RWPE2 (cell line): ENCODE measurements around the gene ANKFY1.
"Not testable (repeated sequence)": the region's sequence is repeated elsewhere in the genome, so short reads cannot be mapped to it uniquely, and the experiment has no call there.

Experiments
- ATAC-seq: fragments of 200-7000 bp; cut with Tn5 transposase; 3 replicates; pipeline ENCODE4 v1.9.1; 2021; ENCODE audit warnings: low read depth
- DNase-seq: peaks from one replicate; pipeline ENCODE4 v3.0.0-alpha.2; 2020; ENCODE audit warnings: low spot score
- H3K27ac ChIP-seq: fragments of 450-650 bp; 2 replicates; pipeline ENCODE4 v1.5.1; 2017; ENCODE audit warnings: mild to moderate bottlenecking; ENCODE audit not compliant: poor library complexity, severe bottlenecking
- H3K27me3 ChIP-seq: fragments of 250-450 bp; sonication (Bioruptor Pico); 2 replicates; pipeline ENCODE4 v1.5.1; 2021; ENCODE audit warnings: mild to moderate bottlenecking, moderate library complexity; ENCODE audit not compliant: insufficient read depth, poor library complexity, severe bottlenecking
- H3K36me3 ChIP-seq: fragments of 250-450 bp; sonication (Bioruptor Pico); 2 replicates; pipeline ENCODE4 v1.5.1; 2020; ENCODE audit warnings: low read depth, mild to moderate bottlenecking, moderate library complexity
- H3K4me1 ChIP-seq: fragments of 250-450 bp; sonication (Bioruptor Pico); 2 replicates; pipeline ENCODE4 v1.5.1; 2021; ENCODE audit warnings: mild to moderate bottlenecking, moderate library complexity; ENCODE audit not compliant: insufficient read depth, poor library complexity, severe bottlenecking
- H3K4me3 ChIP-seq: fragments of 250-450 bp; sonication (Bioruptor Pico); 2 replicates; pipeline ENCODE4 v1.5.1; 2021; ENCODE audit warnings: mild to moderate bottlenecking, moderate library complexity; ENCODE audit not compliant: severe bottlenecking
- H3K9me3 ChIP-seq: fragments of 250-450 bp; sonication (Bioruptor Pico); 2 replicates; pipeline ENCODE4 v1.5.1; 2021; ENCODE audit warnings: mild to moderate bottlenecking, moderate library complexity; ENCODE audit not compliant: severe bottlenecking
- TF ChIP-seq, protein P1 (sequence below): fragments of 450-650 bp; IDR thresholded peaks from one replicate; pipeline ENCODE4 v1.5.1; 2017; ENCODE audit warnings: mild to moderate bottlenecking, moderate library complexity; ENCODE audit not compliant: poor library complexity, severe bottlenecking

ANKFY1 gene

DNA sequence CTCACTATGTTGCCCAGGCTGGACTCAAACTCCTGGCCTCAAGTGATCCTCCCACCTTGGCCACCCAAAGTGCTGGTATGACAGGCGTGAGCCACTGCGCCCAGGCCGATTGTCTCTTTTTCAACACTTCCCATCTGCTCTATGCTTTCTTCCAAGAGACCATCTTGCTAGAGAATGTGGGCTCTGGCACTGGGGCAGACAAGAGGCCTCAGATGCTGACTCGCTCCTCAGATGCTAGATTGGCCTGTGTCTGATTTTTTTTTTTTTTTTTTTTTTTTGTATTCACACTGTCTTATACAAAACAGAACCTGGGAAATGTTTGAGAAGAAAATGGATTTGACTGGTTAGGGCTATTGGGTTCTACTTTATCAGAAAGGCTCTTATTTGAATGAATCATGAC is 62.6 kb downstream of the ANKFY1 start:
- H3K27ac ChIP-seq = no peak overlapping the region
- H3K27me3 ChIP-seq = no peaks in the 10 kb centered on the region
- TF ChIP-seq, protein P1, sequence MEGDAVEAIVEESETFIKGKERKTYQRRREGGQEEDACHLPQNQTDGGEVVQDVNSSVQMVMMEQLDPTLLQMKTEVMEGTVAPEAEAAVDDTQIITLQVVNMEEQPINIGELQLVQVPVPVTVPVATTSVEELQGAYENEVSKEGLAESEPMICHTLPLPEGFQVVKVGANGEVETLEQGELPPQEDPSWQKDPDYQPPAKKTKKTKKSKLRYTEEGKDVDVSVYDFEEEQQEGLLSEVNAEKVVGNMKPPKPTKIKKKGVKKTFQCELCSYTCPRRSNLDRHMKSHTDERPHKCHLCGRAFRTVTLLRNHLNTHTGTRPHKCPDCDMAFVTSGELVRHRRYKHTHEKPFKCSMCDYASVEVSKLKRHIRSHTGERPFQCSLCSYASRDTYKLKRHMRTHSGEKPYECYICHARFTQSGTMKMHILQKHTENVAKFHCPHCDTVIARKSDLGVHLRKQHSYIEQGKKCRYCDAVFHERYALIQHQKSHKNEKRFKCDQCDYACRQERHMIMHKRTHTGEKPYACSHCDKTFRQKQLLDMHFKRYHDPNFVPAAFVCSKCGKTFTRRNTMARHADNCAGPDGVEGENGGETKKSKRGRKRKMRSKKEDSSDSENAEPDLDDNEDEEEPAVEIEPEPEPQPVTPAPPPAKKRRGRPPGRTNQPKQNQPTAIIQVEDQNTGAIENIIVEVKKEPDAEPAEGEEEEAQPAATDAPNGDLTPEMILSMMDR = no peak
- ATAC-seq (no peak), DNase-seq (no peak)
- H3K4me1 ChIP-seq = peaks cover 5% of the 10 kb centered on the region
- no peaks in the 10 kb centered on the region for H3K9me3 ChIP-seq
- no peak overlapping the region for H3K4me3 ChIP-seq
- H3K36me3 ChIP-seq = peaks cover 58% of the 10 kb centered on the region

DNA sequence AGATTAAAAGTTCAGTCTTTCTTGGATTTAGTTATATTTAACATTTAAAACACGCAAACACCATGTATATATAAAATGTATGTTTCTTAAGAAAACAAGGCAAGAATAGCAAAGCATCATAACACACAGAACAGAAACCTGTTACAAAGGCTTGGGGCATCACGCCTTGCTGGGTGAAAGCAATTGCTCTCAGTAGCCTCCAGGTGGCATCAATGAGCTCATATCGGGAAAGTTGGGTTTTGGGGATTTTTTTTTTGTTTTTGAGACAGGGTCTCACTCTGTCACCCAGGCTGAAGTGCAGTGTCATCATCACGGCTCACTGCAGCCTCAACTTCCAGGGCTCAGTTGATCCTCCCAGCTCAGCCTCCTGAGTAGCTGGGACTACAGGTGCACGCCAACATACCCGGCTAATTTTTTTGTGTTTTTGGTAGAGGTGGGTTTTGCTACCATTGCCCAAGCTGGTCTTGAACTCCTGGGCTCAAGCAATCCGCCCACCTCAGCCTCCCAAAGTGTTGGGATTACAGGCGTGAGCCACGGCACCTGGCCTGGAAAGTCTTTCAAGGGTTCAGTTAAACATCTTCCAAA is 63.9 kb downstream of the ANKFY1 start:
- Histone ChIP-seq H3K4me3 (no peak overlapping the region), H3K36me3 (peaks cover 53% of the 10 kb centered on the region), H3K4me1 (peaks cover 13% of the 10 kb centered on the region), H3K27me3 (no peaks in the 10 kb centered on the region), H3K9me3 (no peaks in the 10 kb centered on the region), H3K27ac (no peak overlapping the region)
- no peak for ATAC-seq
- no peak for DNase-seq
- TF ChIP-seq, protein P1 = peak; percentile 85

DNA sequence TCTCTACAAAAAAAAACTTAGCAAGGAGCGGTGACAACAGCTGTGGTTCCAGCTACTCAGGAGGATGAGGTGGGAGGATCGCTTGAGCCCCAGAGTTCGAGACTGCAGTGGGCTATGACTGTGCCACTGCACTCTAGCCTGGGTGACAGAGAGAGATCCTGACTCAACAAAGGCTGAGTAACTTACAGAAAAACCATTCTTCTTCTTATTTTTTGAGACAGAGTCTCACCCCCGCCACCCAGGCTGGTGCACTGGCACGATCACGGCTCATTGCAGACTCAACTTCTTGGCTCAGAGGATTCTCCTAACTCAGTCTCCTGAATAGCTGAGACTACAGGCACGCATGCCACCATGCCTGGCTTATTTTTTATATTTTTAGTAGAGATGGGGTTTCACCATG is 64.8 kb downstream of the ANKFY1 start:
- H3K27ac ChIP-seq = no peak overlapping the region
- H3K4me3 ChIP-seq = no peak overlapping the region
- peaks cover 14% of the 10 kb centered on the region for H3K4me1 ChIP-seq
- H3K27me3 ChIP-seq = no peaks in the 10 kb centered on the region
- H3K9me3 ChIP-seq = no peaks in the 10 kb centered on the region
- TF ChIP-seq, protein P1 = no peak
- DNase-seq (no peak), ATAC-seq (no peak)
- peaks cover 54% of the 10 kb centered on the region for H3K36me3 ChIP-seq

DNA sequence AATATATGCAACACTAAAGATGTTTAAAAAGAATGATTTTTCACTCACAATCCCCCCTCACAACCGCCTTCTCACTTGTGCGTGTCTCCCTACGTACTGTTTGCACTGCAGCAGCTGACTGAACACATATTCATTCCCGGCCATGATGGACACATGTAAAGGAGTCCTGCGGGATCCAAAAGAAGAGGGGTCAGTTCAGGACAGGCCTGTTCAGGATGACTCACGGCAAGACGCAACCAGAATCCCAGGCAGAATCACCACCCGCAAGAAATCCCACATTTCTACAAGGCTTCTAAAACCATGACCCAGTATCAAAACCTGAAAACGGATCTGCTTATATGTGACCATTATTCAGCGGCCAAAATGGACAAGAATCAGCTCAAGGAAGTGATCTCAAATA is 68.5 kb downstream of the ANKFY1 start:
- TF ChIP-seq, protein P1 = no peak

DNA sequence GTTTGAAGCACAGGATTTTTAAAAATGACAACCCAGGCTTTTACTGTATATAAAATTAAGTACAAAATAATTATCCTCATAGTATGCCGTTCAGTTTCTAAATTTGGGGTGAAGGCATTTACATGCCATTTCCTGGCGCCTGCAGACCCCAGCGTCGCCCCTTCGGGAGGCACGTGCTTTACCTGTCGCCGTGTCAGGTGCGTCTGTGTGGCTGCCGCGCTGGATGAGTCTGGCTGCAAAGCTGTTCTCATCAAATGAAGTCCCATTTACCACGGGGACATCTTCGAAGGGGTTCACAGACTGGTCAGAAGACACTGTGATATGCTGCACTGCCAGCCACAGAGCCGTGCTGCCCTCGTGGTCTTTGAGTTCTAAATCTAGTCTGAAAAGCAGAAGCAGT is 69.0 kb downstream of the ANKFY1 start:
- ATAC-seq = no peak
- DNase-seq = no peak
- Histone ChIP-seq H3K27ac (peak overlapping the region; percentile 31), H3K4me3 (no peak overlapping the region), H3K36me3 (peaks cover 51% of the 10 kb centered on the region), H3K9me3 (no peaks in the 10 kb centered on the region), H3K4me1 (peaks cover 14% of the 10 kb centered on the region), H3K27me3 (no peaks in the 10 kb centered on the region)
- TF ChIP-seq, protein P1 = no peak

More for the DNA sequence above, 68.5 kb downstream of the ANKFY1 start:
- H3K27me3 ChIP-seq = no peaks in the 10 kb centered on the region
- no peak for DNase-seq
- H3K4me1 ChIP-seq = peaks cover 14% of the 10 kb centered on the region
- ATAC-seq = 0 out of 3 replicates have a peak, but pooled peaks have one; percentile 35
- no peaks in the 10 kb centered on the region for H3K9me3 ChIP-seq
- H3K4me3 ChIP-seq = no peak overlapping the region
- peaks cover 51% of the 10 kb centered on the region for H3K36me3 ChIP-seq
- H3K27ac ChIP-seq = peak overlapping the region; percentile 31

DNA sequence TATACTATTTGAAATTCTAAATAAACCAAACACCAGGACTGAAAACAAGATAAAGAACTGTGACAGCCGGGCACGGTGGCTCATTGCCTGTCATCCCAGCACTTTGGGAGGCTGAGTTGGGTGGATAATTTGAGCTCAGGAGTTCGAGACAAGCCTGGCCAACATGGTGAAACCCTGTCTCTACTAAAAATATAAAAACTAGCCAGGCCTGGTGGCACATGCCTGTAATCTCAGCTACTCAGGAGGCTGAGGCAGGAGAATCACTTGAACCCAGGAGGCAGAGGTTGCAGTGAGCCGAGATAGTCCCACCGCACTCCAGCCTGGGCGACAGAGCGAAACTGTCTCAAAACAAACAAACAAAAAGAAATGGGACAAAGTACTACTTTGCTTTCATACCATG is 73.0 kb downstream of the ANKFY1 start:
- not testable (repeated sequence) for DNase-seq, H3K27me3 ChIP-seq, ATAC-seq, H3K27ac ChIP-seq, H3K4me3 ChIP-seq, H3K9me3 ChIP-seq
- peaks cover 20% of the 10 kb centered on the region for H3K4me1 ChIP-seq
- peaks cover 40% of the 10 kb centered on the region for H3K36me3 ChIP-seq
